ENCODE results near the gene PHYHD1. TPM values are rescaled to one million over a fixed set of nuclear protein-coding genes. Genes with fewer than 3 reads are reported as not detected.

The PHYHD1 gene
- total and polyA plus RNA-seq, 2 of the 13 experiments (the other 11 are each of a cell fraction or from before 2014, with no cell fraction given): 10.6 to 25.3 TPM

DNA sequence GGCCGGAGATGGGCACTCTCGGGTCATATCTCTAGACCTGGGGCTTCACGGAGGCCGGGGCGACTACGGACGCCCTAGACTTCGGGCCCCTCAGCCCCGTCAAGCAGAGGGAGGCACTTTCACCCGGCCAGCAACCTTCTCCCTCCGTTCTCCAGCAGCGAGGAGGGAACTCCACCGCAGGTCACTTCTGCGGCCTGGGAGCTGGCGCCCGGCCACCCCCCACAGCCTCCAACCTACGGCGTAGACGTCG, 26.4 kb downstream of the PHYHD1 start (continued):
- TF ChIP-seq SAFB2 (CRISPR knock-in tag; IDR thresholded peaks at IDR 0.05; ENCODE audit: borderline replicate concordance, low read depth) (no peak), DR1 (CRISPR knock-in tag; IDR thresholded peaks at IDR 0.05) (no peak; the same call in 1 of the 2 replicates), TRIM24 (CRISPR knock-in tag; IDR thresholded peaks at IDR 0.05) (no peak), CC2D1A (CRISPR knock-in tag; IDR thresholded peaks at IDR 0.05) (no peak), ZNF7 (CRISPR knock-in tag; IDR thresholded peaks at IDR 0.05) (no peak; the same call in 1 of the 2 replicates), ZNF224 (CRISPR knock-in tag; IDR thresholded peaks at IDR 0.05) (no peak; the same call in 1 of the 2 replicates), NFATC3 (CRISPR knock-in tag; IDR thresholded peaks at IDR 0.05) (no peak), ZNF256 (CRISPR knock-in tag; conservative IDR thresholded peaks at IDR 0.05) (peak; percentile 42; the same call in 1 of the 2 replicates), ZNF792 (CRISPR knock-in tag; IDR thresholded peaks at IDR 0.05) (no peak), KDM6A (CRISPR knock-in tag; IDR thresholded peaks at IDR 0.05; ENCODE audit: low read depth) (0 out of 2 replicates have a peak, but pooled peaks have one; percentile 14), ZNF558 (CRISPR knock-in tag; IDR thresholded peaks at IDR 0.05; ENCODE audit: borderline replicate concordance) (no peak; the same call in 1 of the 2 replicates), ZNF343 (CRISPR knock-in tag; IDR thresholded peaks at IDR 0.05) (no peak), MTA3 (CRISPR knock-in tag; IDR thresholded peaks at IDR 0.05) (no peak), ADNP (CRISPR knock-in tag; IDR thresholded peaks at IDR 0.05) (no peak), ARNT (IDR thresholded peaks at IDR 0.05) (no peak), ZSCAN20 (CRISPR knock-in tag; IDR thresholded peaks at IDR 0.05; ENCODE audit: borderline replicate concordance) (no peak), ZMAT5 (CRISPR knock-in tag; IDR thresholded peaks at IDR 0.05; ENCODE audit: borderline replicate concordance, low read depth) (no peak), ZFP1 (CRISPR knock-in tag; IDR thresholded peaks at IDR 0.05) (no peak), JARID2 (CRISPR knock-in tag; IDR thresholded peaks at IDR 0.05; ENCODE audit: insufficient replicate concordance) (peak; percentile 21), KDM4B (CRISPR knock-in tag; IDR thresholded peaks at IDR 0.05) (no peak), MEIS1 (CRISPR knock-in tag; IDR thresholded peaks at IDR 0.05; ENCODE audit: borderline replicate concordance) (no peak), ZFAT (CRISPR knock-in tag; conservative IDR thresholded peaks at IDR 0.05) (no peak), ELF3 (CRISPR knock-in tag; IDR thresholded peaks at IDR 0.05) (no peak), ZBTB38 (CRISPR knock-in tag; IDR thresholded peaks at IDR 0.05) (no peak), ZNF776 (CRISPR knock-in tag; IDR thresholded peaks at IDR 0.05) (peak; percentile 65; the same call in 1 of the 2 replicates), SMAD1 (CRISPR knock-in tag; IDR thresholded peaks at IDR 0.05; ENCODE audit: borderline replicate concordance, low read depth) (no peak), ARID2 (CRISPR knock-in tag; IDR thresholded peaks at IDR 0.05; ENCODE audit: borderline replicate concordance) (no peak), FOXK1 (CRISPR knock-in tag; IDR thresholded peaks at IDR 0.05; ENCODE audit: borderline replicate concordance, low read depth) (no peak), MEIS2 (CRISPR knock-in tag; IDR thresholded peaks at IDR 0.05) (no peak; the same call in 1 of the 2 replicates)
- TF ChIP-seq, protein P1, sequence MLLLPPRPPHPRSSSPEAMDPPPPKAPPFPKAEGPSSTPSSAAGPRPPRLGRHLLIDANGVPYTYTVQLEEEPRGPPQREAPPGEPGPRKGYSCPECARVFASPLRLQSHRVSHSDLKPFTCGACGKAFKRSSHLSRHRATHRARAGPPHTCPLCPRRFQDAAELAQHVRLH (CRISPR knock-in tag; IDR thresholded peaks at IDR 0.05; ENCODE audit: borderline replicate concordance, low read depth): no peak; the same call in 1 of the 2 replicates
- TF ChIP-seq, protein P2, sequence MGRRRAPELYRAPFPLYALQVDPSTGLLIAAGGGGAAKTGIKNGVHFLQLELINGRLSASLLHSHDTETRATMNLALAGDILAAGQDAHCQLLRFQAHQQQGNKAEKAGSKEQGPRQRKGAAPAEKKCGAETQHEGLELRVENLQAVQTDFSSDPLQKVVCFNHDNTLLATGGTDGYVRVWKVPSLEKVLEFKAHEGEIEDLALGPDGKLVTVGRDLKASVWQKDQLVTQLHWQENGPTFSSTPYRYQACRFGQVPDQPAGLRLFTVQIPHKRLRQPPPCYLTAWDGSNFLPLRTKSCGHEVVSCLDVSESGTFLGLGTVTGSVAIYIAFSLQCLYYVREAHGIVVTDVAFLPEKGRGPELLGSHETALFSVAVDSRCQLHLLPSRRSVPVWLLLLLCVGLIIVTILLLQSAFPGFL (CRISPR knock-in tag; IDR thresholded peaks at IDR 0.05): no peak
- TF ChIP-seq, protein P3, sequence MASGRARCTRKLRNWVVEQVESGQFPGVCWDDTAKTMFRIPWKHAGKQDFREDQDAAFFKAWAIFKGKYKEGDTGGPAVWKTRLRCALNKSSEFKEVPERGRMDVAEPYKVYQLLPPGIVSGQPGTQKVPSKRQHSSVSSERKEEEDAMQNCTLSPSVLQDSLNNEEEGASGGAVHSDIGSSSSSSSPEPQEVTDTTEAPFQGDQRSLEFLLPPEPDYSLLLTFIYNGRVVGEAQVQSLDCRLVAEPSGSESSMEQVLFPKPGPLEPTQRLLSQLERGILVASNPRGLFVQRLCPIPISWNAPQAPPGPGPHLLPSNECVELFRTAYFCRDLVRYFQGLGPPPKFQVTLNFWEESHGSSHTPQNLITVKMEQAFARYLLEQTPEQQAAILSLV (CRISPR knock-in tag; IDR thresholded peaks at IDR 0.05; ENCODE audit: borderline replicate concordance): no peak
- TF ChIP-seq, protein P4, sequence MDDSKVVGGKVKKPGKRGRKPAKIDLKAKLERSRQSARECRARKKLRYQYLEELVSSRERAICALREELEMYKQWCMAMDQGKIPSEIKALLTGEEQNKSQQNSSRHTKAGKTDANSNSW (CRISPR knock-in tag; IDR thresholded peaks at IDR 0.05; ENCODE audit: borderline replicate concordance): no peak
